Dedifferentiated amniotic fluid mesenchymal stem cell (primary cell): ENCODE results near the gene HSF5.
"Not testable (repeated sequence)": the region's sequence is repeated elsewhere in the genome, so short reads cannot be mapped to it uniquely, and the experiment has no call there.

Source experiments
- DNase-seq: peaks from one replicate; pipeline ENCODE4 v3.0.0-alpha.2; 2016; ENCODE audit errors: extremely low spot score

The HSF5 gene

GRCh38 chr17:58481798-58482197 is 6.4 kb downstream of the HSF5 start:
- DNase-seq: not testable (repeated sequence)

DNA sequence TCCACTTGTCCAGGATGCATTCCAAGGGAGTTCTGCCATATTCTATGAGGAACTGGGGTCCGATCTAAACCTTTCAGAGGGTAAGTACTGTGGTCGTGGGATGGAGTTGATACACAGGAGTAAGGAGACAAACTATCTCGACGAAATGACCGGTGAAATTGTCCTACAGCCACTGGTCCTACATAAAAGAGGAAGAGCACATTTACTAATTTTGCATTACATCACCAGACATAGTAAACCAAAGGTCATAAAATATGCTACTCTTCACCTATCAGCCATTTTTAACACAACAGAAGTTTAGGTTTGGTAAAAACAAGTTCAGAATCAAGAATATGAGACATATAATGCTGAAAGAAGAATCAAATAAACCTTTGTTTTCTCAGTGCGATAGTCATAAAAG is 8.1 kb downstream of the HSF5 start:
- DNase-seq: no peak

DNA sequence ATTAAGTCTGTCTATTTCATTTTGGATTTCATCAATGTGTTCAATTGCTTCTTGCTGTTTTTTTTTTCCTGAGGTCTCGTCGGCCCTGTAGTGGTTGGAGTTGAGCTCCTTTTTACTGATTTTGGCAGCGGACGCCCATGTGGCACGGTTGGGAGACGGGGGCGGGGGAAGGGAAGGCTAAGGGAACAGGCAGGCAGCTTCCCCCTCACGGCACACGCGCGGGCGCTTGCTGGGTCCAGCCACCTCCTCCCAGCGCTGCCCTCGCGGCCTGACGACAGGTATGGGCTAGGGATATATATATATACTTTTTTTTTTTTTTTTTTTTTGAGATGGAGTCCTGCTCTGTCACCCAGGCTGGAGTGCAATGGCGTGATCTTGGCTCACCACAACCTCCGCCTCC is 11.4 kb downstream of the HSF5 start:
- no peak for DNase-seq

DNA sequence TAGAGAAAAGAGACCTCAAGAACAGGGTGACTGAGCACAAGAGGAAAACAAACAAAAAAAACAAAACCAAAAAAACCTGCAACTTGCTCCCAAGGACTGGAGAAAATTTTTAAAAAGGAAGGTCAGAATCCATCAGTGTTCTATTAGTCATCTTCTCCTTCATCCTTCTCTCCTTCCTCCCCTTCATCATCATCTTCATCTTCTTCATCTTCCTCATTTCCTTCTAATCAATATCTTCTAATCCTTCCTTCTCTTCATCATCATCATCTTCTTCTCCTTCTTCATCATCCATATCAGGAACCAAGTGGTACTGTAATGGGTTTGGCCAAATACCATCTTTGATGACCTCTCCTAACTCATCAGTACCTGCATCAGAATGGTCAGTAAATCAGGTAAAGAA is 12.2 kb downstream of the HSF5 start:
- DNase-seq: no peak

DNA sequence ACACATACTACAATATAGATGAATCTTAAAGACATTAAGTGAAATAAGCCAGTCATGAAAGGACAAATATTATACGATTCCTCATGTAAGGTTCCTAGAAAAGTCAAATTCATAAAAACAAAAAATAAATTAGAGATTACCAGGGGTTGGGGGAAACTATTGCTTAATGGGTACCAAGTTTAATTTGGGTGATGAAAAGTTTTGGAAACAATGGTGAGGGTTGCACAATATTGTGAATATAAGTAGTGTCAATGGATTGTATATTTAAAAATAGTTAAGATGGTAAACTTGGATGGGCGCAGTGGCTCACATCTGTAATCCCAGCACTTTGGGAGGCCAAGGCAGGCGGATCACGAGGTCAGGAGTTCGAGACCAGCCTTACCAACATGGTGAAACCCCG is 17.9 kb downstream of the HSF5 start:
- no peak for DNase-seq

- DNase-seq: no peak
Measured at GRCh38 chr17:58468944-58469343, 19.3 kb downstream of the HSF5 start.

GRCh38 chr17:58455491-58455890 is 32.7 kb downstream of the HSF5 start:
- DNase-seq: no peak

DNA sequence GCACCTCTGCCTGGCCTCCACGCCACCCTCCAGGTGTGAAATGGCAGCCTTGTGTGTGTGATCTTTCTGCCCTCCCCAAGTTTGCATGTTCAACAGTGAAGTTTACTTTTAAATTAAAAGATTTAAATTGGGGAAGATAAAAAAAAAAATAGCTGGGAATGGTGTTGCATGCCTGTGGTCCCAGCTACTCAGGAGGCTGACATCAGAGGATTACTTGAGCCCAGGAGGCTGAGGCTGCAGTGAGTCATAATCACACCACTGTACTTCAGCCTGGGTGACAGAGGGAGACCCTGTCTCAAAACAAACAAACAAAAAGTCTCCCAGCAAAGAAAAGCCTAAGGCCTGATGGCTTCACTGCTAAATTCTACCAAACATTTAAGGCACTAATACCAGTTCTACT is 35.5 kb downstream of the HSF5 start:
- DNase-seq: no peak

GRCh38 chr17:58447039-58447975 is 40.9 kb downstream of the HSF5 start:
- DNase-seq: no peak

- DNase-seq: no peak
Measured at GRCh38 chr17:58446086-58446485, 42.1 kb downstream of the HSF5 start.

GRCh38 chr17:58436805-58437239 is 51.4 kb downstream of the HSF5 start:
- no peak for DNase-seq

DNA sequence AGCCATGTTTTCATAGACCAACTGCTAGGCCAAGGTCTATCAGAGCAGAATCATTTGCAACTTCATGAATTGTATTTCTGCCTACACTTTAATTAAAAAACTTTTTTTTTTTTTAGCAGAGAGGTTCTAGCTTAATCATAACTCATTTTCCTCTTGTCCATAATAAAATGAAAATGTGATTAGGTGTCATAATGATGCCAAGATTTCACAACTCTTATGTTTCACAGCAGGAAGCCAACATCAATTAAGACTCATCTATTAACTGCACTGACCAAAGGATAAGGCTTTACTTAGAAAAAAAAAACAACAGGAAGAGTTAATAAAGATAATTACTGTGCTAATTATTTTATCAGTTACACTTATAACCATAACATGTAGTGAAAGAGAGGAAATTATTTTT is 52.0 kb downstream of the HSF5 start:
- DNase-seq: no peak

DNA sequence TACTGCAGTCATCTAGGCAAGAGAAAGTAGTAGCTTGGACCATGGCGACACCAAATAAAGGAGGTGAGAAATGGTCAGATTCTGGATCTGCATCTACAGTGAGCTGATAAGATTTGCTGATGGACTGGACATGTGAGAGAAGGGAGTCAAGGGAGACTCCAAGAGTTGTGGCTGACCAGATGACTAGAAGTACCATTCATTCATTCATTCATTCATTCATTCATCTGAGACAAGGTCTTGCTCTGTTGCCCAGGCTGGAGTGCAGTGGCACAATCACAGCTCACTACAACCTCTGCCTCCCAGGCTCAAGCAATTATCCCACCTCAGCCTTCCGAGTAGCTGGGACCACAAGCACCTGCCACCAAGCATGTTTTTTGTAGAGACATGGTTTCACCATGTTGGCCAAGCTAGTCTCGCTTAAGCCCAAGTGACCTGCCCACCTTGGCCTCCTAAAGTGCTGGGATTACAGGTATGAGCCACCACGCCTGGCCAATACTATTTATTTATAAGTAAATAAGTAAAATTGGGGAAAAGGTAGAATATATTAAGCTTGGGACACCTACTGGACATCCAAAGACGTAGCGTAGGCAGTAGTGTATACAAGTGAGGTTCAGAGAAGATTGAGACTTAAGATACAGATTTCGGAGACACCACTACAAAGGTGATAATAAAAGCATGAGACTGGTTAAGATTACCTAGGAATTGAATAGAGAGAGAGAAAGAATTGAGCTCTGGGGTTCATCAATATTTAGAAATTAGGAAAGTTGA is 55.2 kb downstream of the HSF5 start:
- no peak for DNase-seq

- DNase-seq: no peak
Measured at GRCh38 chr17:58427807-58428206, 60.4 kb downstream of the HSF5 start.

DNA sequence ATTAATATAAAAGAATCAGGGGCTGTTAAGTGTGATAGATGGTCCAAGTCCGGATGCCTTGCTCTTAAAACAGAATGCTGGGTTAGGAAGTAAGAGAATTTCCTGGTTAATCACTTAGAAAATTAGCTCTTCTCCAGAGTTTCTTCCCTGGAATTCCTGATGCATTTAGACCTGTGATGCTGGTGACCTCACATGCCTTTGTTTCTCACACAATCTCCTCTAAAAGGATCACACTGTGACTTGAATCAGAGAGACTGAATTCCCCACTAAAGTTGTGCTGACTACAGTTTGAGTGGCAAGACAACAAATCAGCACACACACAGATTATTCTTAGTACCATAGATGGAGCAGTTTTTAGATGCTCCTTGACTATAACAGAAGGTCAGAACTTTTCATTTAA is 66.5 kb downstream of the HSF5 start:
- no peak for DNase-seq

DNA sequence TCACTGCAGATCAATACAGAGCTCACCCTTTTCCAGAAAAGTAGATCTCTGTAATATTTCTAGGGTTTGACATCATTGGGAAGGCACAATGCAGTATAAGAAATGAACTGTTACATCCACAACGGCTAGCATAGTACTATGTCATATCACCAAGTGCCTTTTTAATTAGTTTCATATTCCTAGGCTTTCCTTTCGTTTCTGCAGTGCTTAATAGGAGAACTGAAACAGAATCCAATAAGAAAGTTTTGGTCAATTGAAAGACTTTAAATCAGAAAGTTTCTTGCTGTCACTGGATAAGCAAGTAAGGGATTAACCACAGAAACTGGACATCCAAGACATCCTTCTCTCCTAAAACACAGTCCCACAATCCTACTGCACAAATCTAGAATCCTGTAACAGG is 67.4 kb downstream of the HSF5 start:
- DNase-seq: no peak

GRCh38 chr17:58417300-58418092 is 70.7 kb downstream of the HSF5 start, which contains the start of gene RNF43:
Gene RNF43, minus strand, starts transcription at chr17:58417534. Its CDS starts 1,957 bp downstream, at chr17:58415577.
- DNase-seq: peak; percentile 80

DNA sequence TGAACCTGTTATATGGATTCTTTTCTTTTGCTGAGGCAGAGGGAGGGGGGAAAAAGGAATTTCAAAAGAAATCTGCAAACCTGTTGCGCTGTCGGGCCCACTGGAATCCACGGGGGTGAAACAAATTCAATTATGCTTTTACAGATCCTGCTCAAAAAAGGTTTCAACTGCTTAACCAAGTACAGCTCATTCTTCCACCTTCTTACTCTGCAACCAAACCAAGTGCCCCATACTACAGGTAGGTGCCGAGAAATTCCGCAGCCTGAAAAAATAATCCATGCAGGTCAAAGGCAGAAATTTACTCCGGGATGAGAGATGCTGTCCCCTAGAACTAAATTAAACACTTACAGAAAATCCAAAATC is 71.3 kb downstream of the HSF5 start:
- no peak for DNase-seq

GRCh38 chr17:58416396-58416795 is 71.8 kb downstream of the HSF5 start:
- DNase-seq: no peak

GRCh38 chr17:58415371-58416055 is 72.7 kb downstream of the HSF5 start:
- no peak for DNase-seq

DNA sequence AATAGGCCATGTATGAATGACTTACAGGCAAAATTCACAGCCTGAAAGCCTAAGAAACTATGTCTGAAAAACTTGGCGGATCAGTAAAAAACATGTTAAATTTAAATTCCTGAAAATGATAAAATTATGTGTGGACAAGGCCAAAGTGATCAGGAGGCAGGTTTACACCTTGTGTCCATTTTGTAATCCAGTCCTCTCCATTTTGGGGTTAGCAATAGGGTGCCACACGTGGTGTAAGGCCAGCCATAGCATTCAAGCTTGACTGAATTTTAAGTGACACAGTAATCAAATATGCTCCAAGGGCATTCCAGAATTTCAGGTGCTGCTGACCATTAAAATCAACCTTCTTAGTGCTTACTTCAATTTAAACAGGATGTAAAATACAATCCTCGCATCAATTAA is 73.6 kb downstream of the HSF5 start:
- DNase-seq: no peak

GRCh38 chr17:58413684-58414083 is 74.5 kb downstream of the HSF5 start:
- no peak for DNase-seq
